Vagina (tissue), 2 donors: ENCODE measurements around the gene ISCA1.

Experiments used
- POLR2A ChIP-seq, 2 donors: fragments of 450-650 bp; IDR thresholded peaks; one replicate each; pipeline ENCODE4 v1.6.1; 2017; ENCODE audit warnings: antibody characterized with exemption in 2 of 2, mild to moderate bottlenecking in 2 of 2, moderate library complexity in 2 of 2
- POLR2AphosphoS5 ChIP-seq, 2 donors: sonication (generic); formaldehyde crosslinking; IDR thresholded peaks; one replicate each; pipeline ENCODE4 v1.9.0; 2017; ENCODE audit warnings: antibody characterized with exemption in 2 of 2, mild to moderate bottlenecking in 2 of 2, low read depth in 1 of 2; ENCODE audit not compliant: insufficient read depth in 1 of 2
- TF ChIP-seq, protein P1 (sequence below), 3 experiments: fragments of 450-650 bp in 2 of 3; fragments of 200-600 bp in 1 of 3; sonication (generic) in 1 of 3; IDR thresholded peaks; one replicate each; pipeline ENCODE4 v1.5.1; 2017 to 2019; ENCODE audit warnings: antibody characterized with exemption in 3 of 3, mild to moderate bottlenecking in 2 of 3, moderate library complexity in 2 of 3

GRCh38 chr9:86277072-86277471, 5.3 kb downstream of the ISCA1 start:
- TF ChIP-seq, protein P1, sequence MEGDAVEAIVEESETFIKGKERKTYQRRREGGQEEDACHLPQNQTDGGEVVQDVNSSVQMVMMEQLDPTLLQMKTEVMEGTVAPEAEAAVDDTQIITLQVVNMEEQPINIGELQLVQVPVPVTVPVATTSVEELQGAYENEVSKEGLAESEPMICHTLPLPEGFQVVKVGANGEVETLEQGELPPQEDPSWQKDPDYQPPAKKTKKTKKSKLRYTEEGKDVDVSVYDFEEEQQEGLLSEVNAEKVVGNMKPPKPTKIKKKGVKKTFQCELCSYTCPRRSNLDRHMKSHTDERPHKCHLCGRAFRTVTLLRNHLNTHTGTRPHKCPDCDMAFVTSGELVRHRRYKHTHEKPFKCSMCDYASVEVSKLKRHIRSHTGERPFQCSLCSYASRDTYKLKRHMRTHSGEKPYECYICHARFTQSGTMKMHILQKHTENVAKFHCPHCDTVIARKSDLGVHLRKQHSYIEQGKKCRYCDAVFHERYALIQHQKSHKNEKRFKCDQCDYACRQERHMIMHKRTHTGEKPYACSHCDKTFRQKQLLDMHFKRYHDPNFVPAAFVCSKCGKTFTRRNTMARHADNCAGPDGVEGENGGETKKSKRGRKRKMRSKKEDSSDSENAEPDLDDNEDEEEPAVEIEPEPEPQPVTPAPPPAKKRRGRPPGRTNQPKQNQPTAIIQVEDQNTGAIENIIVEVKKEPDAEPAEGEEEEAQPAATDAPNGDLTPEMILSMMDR (IDR thresholded peaks at IDR 0.05) = no peak
- TF ChIP-seq POLR2AphosphoS5 (IDR thresholded peaks at IDR 0.05; ENCODE audit: insufficient read depth in 1 of 2, low read depth in 1 of 2) (no peak), POLR2A (IDR thresholded peaks at IDR 0.05) (no peak)
